B cell (primary cell): ENCODE results near the gene ADAM12.

Experiments used
- EZH2 ChIP-seq: IDR thresholded peaks from 2 replicates; pipeline ENCODE4 v1.6.1; 2012; ENCODE audit warnings: borderline replicate concordance, low read depth, mild to moderate bottlenecking, moderate library complexity, low read length; ENCODE audit not compliant: insufficient read depth, poor library complexity, severe bottlenecking
- TF ChIP-seq, protein P1 (sequence below): fragments of 200-600 bp; IDR thresholded peaks from one replicate; pipeline ENCODE4 v1.8.0; 2022; ENCODE audit warnings: antibody characterized with exemption, mild to moderate bottlenecking

GRCh38 chr10:126085806-126086205, 302.5 kb downstream of the ADAM12 start:
- TF ChIP-seq, protein P1, sequence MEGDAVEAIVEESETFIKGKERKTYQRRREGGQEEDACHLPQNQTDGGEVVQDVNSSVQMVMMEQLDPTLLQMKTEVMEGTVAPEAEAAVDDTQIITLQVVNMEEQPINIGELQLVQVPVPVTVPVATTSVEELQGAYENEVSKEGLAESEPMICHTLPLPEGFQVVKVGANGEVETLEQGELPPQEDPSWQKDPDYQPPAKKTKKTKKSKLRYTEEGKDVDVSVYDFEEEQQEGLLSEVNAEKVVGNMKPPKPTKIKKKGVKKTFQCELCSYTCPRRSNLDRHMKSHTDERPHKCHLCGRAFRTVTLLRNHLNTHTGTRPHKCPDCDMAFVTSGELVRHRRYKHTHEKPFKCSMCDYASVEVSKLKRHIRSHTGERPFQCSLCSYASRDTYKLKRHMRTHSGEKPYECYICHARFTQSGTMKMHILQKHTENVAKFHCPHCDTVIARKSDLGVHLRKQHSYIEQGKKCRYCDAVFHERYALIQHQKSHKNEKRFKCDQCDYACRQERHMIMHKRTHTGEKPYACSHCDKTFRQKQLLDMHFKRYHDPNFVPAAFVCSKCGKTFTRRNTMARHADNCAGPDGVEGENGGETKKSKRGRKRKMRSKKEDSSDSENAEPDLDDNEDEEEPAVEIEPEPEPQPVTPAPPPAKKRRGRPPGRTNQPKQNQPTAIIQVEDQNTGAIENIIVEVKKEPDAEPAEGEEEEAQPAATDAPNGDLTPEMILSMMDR: no peak
- no peak for TF ChIP-seq EZH2
